ENCODE results near the gene LCOR.

LCOR gene

GRCh38 chr10:97037365-97038361 lies 205.6 kb downstream of the LCOR start:
- DNase-seq = peak; percentile 64

GRCh38 chr10:97038688-97039087 lies 206.6 kb downstream of the LCOR start:
- no peak for DNase-seq

GRCh38 chr10:97039538-97040247 lies 207.6 kb downstream of the LCOR start:
- no peak for DNase-seq

- no peak for DNase-seq
These were observed 208.1 kb downstream of the LCOR start for GRCh38 chr10:97040248-97040584.

GRCh38 chr10:97040706-97041105 lies 208.6 kb downstream of the LCOR start:
- DNase-seq = no peak

- no peak for DNase-seq
These were observed 210.0 kb downstream of the LCOR start for GRCh38 chr10:97042081-97042480.

- no peak for DNase-seq
These were observed 210.8 kb downstream of the LCOR start for GRCh38 chr10:97042716-97043562.

- no peak for DNase-seq
These were observed 211.4 kb downstream of the LCOR start for GRCh38 chr10:97043563-97043855.
